KOPT-K1 (cell line): ENCODE data around the gene MOB3B.

ENCODE experiments used
- H3K27ac ChIP-seq: fragments of 200-600 bp; sonication (generic); 2 replicates; pipeline ENCODE4 v1.5.1; 2016; ENCODE audit warnings: antibody characterized with exemption, mild to moderate bottlenecking, low read depth, low read length; ENCODE audit not compliant: poor library complexity, severe bottlenecking
- H3K36me3 ChIP-seq: fragments of 200-600 bp; sonication (generic); 2 replicates; pipeline ENCODE4 v1.5.1; 2017; ENCODE audit warnings: antibody characterized with exemption, mild to moderate bottlenecking, low read length, moderate library complexity; ENCODE audit not compliant: insufficient read depth
- H3K9me3 ChIP-seq: fragments of 200-600 bp; sonication (generic); 2 replicates; pipeline ENCODE4 v1.5.1; 2017; ENCODE audit warnings: antibody characterized with exemption, low read length, mild to moderate bottlenecking; ENCODE audit not compliant: insufficient read depth, poor library complexity, severe bottlenecking

MOB3B gene

GRCh38 chr9:27383524-27383923, 146.1 kb downstream of the MOB3B start:
- Histone ChIP-seq H3K27ac (no peak overlapping the region), H3K36me3 (no peaks in the 10 kb centered on the region), H3K9me3 (no peaks in the 10 kb centered on the region)

- H3K9me3 ChIP-seq = no peaks in the 10 kb centered on the region
- H3K27ac ChIP-seq = no peak overlapping the region
- no peaks in the 10 kb centered on the region for H3K36me3 ChIP-seq
Observed at GRCh38 chr9:27382975-27383374, 146.6 kb downstream of the MOB3B start.

GRCh38 chr9:27382308-27382707, 147.3 kb downstream of the MOB3B start:
- no peaks in the 10 kb centered on the region for H3K36me3 ChIP-seq
- H3K9me3 ChIP-seq = no peaks in the 10 kb centered on the region
- no peak overlapping the region for H3K27ac ChIP-seq

GRCh38 chr9:27379311-27380251, 150.0 kb downstream of the MOB3B start:
- H3K36me3 ChIP-seq = no peaks in the 10 kb centered on the region
- H3K9me3 ChIP-seq = no peaks in the 10 kb centered on the region
- H3K27ac ChIP-seq = no peak overlapping the region

GRCh38 chr9:27377811-27378456, 151.7 kb downstream of the MOB3B start:
- Histone ChIP-seq H3K27ac (no peak overlapping the region), H3K36me3 (no peaks in the 10 kb centered on the region)

GRCh38 chr9:27377147-27377807, 152.3 kb downstream of the MOB3B start:
- H3K27ac ChIP-seq = no peak overlapping the region
- no peaks in the 10 kb centered on the region for H3K9me3 ChIP-seq
- no peaks in the 10 kb centered on the region for H3K36me3 ChIP-seq

More at GRCh38 chr9:27377811-27378456, 151.7 kb downstream of the MOB3B start:
- no peaks in the 10 kb centered on the region for H3K9me3 ChIP-seq

GRCh38 chr9:27373851-27374250, 155.8 kb downstream of the MOB3B start:
- Histone ChIP-seq H3K9me3 (no peaks in the 10 kb centered on the region), H3K27ac (no peak overlapping the region), H3K36me3 (no peaks in the 10 kb centered on the region)

GRCh38 chr9:27372615-27373014, 157.0 kb downstream of the MOB3B start:
- no peaks in the 10 kb centered on the region for H3K9me3 ChIP-seq
- H3K36me3 ChIP-seq = no peaks in the 10 kb centered on the region
- H3K27ac ChIP-seq = no peak overlapping the region

GRCh38 chr9:27371382-27371781, 158.2 kb downstream of the MOB3B start:
- Histone ChIP-seq H3K9me3 (no peaks in the 10 kb centered on the region), H3K36me3 (no peaks in the 10 kb centered on the region), H3K27ac (no peak overlapping the region)

GRCh38 chr9:27369591-27369990, 160.0 kb downstream of the MOB3B start:
- no peaks in the 10 kb centered on the region for H3K9me3 ChIP-seq
- no peak overlapping the region for H3K27ac ChIP-seq
- H3K36me3 ChIP-seq = no peaks in the 10 kb centered on the region

GRCh38 chr9:27368316-27368985, 161.2 kb downstream of the MOB3B start:
- Histone ChIP-seq H3K27ac (no peak overlapping the region), H3K36me3 (no peaks in the 10 kb centered on the region), H3K9me3 (no peaks in the 10 kb centered on the region)

- H3K9me3 ChIP-seq = no peaks in the 10 kb centered on the region
- H3K27ac ChIP-seq = no peak overlapping the region
- H3K36me3 ChIP-seq = no peaks in the 10 kb centered on the region
Observed at GRCh38 chr9:27367921-27368315, 161.7 kb downstream of the MOB3B start.

- H3K9me3 ChIP-seq = no peaks in the 10 kb centered on the region
- H3K27ac ChIP-seq = no peak overlapping the region
- H3K36me3 ChIP-seq = no peaks in the 10 kb centered on the region
Observed at GRCh38 chr9:27367175-27367798, 162.3 kb downstream of the MOB3B start.

GRCh38 chr9:27365707-27366376, 163.8 kb downstream of the MOB3B start:
- Histone ChIP-seq H3K36me3 (no peaks in the 10 kb centered on the region), H3K27ac (no peak overlapping the region), H3K9me3 (no peaks in the 10 kb centered on the region)
